HG03469 (cell line): ENCODE measurements around the gene PRRT1B.

Experiments
- ATAC-seq: cut with Tn5 transposase; IDR thresholded peaks from one replicate; pipeline ENCODE4 v1.9.1; 2021; ENCODE audit warnings: mild to moderate bottlenecking, moderate library complexity, moderate number of reproducible peaks; ENCODE audit not compliant: unreplicated experiment

Gene PRRT1B

GRCh38 chr9:131578731-131579504 lies 33.6 kb downstream of the PRRT1B start:
- no peak for ATAC-seq

DNA sequence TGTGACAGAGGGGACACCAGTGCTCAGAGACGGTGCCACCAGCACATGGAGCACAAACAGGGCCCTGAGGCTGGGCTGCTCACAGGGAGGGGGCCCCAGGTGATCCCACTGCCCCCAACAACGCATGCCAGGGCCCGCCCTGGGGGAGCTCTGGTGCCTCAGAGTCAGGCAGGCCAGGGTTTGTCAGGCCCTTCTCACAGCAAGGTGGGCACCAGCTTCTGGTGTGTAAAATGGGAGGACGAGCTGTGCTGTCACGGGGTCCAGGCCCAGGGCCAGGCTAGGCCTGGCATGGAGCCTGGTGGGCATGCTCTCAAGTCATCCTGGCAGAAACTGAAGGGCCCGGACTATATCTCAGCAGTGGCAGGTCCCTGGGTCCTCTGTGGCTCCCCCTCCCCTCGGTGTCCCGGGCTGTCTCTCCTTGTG lies 34.5 kb downstream of the PRRT1B start:
- no peak for ATAC-seq

- ATAC-seq: no peak
Measured at GRCh38 chr9:131580358-131580757, 35.0 kb downstream of the PRRT1B start.

- ATAC-seq: no peak
Measured at GRCh38 chr9:131582056-131582455, 36.7 kb downstream of the PRRT1B start.

DNA sequence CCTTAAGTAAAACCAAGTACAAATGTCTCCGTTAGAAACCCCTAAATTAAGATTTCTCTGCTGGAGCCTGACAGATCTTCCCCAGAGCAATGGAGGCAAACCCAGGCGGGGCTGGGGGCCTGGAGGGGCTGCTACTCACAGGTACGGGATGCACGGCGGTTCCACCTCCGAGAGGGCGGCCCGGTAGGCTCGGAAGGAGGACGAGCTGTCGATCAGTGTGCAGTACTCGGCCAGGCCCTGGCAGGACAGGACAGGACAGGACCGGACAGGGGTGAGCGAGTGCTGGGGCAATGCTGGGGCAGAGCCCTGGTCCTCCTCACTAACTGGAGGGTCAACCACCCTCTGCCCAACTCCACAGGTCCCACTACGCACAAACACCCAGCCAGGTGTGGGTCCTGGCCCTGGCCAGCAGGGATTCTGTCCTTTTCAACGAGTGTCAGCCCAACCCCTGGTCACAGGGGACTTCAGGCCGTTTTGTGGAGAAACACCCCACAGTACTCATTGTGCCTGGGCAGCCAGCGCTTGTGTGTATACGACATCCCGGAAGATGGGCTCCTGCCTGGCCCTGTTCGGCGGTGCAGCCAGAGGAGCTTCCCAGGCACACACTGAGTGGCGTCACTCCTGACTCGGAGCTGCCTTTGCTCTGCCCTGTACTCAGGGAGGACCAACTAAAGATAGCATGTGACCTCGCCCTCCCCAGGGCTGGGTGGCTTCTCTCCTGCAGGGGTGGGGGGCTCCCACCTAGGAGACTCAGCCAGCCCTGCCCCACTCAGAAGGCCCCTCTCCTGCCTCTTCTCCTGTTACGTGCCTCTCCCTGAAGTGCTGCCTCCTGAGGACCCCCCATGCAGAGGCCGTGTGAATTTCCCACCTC lies 37.4 kb downstream of the PRRT1B start:
- ATAC-seq: no peak

DNA sequence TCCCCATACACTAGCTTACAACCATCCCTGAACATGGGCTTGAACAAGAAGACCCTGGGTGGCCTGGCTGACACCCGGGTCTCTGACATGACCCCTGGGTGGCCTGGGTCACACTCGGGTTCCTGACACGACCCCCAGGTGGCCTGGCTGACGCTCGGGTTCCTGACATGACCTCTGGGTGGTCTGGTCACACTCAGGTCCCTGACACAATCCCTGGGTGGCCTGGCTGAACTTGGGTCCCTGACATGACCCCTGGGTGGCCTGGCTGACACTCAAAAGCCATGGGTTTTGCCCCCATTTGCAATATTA lies 38.0 kb downstream of the PRRT1B start:
- ATAC-seq: no peak

DNA sequence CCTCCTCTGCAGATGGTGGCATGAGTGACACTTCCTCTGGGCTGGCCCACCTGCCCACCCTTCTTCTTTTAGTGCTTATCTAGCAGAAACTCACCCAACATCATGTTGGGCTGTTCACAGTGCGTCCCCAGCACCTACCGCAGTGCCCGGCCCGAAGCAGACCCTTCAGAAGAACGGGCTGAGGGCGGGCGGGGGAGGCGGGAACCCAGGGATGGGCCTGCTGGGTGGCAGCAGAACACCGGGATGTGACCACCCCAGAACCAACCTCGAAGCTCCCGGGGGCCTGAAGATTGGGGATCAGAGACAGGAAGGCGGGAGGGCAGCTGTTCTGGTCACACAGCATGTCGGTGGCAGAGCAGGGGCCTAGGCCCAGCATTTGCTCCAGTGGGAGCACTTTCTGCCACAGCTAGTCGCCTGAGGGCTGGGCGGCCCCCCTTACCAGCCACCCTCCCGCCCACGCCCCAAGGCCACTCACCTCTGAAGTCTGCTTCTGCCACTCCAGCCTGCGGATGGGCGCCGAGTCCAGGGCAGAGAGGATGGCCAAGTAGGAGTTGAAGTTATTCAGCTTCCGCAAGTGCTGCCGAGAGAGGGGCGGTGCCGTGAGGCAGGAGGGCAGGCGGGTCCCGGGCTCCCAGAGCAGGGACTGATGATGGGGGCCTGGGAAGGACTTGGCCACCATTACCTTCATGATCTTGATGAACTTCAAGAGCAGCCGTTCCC lies 38.7 kb downstream of the PRRT1B start:
- ATAC-seq: no peak

DNA sequence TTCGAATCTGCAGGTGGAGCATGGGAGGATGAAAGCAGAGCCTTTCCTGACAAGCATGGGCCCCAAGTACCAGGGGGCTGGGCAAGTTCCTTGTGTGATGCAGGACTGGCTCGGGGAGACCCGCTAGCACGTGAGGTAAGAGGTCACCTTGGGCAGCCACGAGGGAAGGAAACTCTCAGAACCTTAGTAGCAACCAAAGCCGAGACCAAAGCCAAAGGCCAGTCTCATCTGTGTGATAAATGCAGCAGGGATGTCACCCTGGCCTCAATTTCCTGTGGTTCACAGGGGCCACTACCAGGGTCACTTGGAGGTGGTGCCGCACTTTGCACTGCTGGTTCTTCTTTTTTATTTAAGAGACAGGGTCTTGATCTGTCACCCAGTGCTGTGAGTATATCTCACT lies 39.5 kb downstream of the PRRT1B start:
- ATAC-seq: no peak

- ATAC-seq: no peak
Measured at GRCh38 chr9:131585375-131585774, 40.1 kb downstream of the PRRT1B start.

GRCh38 chr9:131587331-131587730 lies 42.0 kb downstream of the PRRT1B start:
- ATAC-seq: no peak

- no peak for ATAC-seq
Measured at GRCh38 chr9:131587906-131588305, 42.6 kb downstream of the PRRT1B start.

DNA sequence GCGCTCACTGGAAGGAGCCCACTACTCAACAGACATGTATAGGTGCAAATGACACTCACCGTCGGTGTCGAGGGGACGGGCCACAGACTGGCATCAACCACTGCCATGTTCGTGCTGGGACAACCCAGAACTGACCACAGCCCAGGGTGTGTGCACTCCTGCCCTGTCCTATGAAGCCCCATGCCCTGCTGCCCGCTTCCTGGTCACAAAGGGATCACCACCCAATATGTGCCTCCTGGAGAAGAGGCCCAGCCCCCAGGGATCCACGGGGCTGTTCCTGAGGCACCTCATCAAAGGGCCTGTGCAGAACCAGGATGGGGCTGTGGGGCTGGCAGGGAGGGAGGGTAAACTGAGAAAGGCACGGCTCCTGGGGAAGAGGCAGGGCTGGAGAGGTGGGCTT lies 43.1 kb downstream of the PRRT1B start:
- no peak for ATAC-seq

- no peak for ATAC-seq
Measured at GRCh38 chr9:131589124-131589711, 43.9 kb downstream of the PRRT1B start.

DNA sequence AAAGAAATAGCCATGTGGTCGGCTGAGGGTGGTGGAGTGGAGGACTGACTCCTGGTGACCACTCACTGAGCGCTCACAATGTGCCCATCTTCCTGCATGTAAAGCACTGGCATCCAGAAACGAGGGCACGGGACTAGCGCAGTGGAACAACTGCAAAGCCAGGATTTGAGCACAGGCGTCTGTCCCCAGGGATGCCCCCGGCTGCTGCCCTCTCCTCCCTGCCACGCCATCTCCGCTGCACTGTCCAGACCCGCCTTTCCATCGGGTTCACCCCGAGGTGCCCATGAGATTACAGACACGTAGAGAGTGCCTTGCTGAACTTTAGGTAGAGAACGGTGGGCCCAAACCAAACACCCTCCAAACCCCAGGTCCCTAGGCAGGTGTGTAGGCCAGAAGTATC lies 44.7 kb downstream of the PRRT1B start:
- no peak for ATAC-seq

DNA sequence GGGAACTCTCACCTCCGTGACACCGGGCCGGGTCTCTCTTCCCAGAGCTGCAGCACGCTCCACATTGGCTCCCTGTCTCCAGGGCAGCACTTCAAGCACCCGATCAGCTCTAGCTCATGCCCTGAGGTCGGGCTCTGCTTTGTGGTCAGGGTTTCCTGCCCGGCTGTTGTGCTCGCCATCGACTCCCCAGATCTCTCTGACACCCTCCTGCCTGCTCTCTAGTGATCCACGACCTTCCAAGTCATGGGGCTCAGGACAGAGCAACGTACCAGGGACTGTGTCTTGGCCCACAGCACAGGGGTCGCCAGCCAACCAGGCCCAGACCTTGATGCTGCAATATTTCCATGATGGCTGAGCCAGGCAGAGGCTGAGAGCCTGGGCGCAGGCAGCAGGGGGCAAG lies 45.1 kb downstream of the PRRT1B start:
- no peak for ATAC-seq

DNA sequence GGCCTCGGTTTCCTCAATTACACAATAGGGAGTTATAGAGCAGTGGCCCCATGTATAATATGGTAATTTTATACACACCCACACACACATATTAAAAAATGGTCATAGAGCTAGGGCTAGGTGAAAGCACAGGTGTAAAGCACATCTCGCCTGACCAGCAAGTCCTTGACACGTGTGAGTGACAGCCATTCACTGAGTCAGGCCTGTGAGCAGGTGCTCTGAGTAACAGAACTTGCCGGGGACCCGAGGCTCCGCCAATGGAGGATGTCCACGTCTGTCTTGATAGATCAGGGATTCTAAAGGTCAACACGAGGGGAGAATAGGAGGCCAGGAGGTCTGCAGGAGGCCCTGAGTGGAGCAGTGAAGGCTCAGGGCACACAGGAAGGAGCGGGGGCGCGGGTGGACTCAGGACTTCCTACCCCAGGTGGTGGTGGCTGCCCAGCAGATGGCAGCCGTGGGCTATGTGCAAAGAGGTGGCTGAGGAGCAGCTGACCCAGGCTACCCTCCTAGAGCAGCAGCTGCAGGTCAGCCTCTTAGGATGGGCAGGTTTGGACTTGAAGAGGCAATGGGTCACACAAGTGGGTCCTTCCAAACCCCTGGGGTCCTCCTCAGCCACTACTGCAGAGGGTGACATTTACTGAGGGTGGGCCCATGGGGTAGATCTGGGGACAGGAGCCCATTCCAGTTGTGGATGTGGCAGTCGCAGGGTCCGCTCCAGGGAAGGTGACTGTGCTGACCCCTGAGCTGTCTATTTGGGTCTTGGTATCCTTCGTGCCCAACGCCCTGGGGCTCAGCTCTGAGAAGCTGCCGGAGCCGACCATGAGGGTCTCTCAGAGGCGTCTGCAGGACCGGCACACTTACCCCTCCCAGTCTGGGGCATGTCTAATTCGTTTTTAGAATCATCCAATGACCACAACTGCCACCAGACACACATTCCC lies 45.9 kb downstream of the PRRT1B start:
- no peak for ATAC-seq

DNA sequence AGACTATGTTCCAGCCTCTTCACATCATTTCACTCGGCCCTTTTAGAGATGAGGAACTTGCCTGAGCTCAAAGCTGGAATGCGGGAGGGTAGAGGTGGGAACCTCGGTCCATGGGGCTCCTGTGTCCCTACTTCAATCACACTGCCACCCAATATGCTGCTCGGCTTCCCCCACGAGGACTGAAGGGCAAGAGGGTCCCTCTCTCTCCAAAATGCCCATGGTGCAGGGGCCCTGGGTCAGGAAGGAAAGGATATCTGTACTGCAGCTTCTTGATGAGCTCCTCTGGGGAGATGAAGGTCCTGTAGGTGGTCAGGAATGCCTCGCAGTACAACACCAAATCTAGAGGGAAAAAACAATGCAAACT lies 46.5 kb downstream of the PRRT1B start:
- ATAC-seq: no peak

DNA sequence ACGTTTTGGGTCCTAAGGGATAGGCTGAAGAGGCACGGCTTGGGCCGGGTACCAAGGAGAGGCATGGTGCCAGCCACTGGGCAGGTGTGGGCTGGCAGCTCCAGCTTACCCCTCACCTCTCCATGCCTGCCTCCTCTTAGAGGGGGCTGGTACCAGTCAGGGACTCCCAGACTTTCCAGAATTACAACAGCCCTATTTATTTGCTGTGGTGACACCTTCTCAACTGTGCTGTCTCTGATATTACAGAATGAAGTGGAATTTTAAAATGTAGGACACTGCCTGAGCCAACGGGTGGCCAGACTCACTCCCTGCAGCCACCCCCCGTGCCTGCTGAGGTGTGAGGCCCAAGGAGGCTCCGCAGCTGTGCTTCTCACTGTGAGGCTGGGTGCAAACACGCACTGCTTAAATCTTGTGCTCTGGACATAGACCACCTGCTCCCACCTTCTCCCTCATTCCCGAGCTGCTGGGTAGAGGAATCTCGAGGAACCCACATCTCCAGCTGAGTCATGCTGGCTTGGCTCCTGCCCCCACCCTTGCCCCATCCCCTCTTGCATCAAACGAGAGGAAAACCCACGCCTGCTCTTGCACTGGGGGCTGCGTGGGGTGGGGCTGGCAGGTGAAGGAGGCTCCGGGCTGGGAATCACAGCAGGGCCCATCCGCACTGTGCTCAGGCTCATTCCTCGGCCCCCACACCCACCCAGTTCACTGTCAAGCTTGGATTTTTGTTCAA lies 47.9 kb downstream of the PRRT1B start:
- ATAC-seq: no peak

DNA sequence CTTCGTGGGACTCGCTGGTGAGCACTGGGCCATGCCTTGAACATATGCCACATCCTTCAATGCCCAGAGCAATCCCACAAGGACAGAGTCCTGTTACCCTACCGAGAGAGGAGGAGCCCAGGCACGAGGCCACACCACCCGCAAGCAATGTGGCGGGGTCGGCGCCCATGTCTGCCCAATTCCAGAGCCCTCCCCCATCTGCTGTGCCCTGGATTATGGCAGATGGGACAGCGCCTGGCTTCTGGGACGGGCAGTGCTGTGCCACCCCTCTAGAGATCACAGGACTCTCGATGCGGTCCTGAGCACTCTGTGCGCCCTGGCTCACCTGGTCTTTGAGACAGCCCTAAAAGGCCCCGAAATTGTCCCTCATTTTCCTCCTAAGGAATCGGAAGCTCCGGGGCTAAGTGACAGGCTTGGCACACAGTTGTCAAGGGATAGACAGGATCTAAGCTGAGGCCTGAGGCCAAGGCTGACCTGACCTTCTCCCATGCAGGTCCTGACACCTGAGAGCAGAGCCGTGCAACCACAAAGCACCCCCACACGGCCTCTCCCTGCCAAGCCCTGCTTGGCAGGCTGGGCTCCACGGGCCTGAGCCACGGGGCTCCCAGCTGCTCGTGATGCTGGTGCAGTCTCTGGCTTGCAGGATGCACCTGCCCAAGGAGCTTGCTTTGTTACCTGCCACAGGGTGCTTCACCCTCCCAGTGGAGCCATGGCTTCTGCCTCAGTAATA lies 48.8 kb downstream of the PRRT1B start:
- ATAC-seq: no peak
